ENCODE measurements around the gene UGT1A8. TPM values are rescaled to one million over a fixed set of nuclear protein-coding genes. Genes with fewer than 3 reads are reported as not detected.
"Not testable (repeated sequence)": the region's sequence is repeated elsewhere in the genome, so short reads cannot be mapped to it uniquely, and the experiment has no call there.

The UGT1A8 gene
- total RNA-seq: not detected
- polyA plus RNA-seq: not detected
- long read RNA-seq, donor 1: 0 reads
- long read RNA-seq, donor 2: 0 reads

DNA sequence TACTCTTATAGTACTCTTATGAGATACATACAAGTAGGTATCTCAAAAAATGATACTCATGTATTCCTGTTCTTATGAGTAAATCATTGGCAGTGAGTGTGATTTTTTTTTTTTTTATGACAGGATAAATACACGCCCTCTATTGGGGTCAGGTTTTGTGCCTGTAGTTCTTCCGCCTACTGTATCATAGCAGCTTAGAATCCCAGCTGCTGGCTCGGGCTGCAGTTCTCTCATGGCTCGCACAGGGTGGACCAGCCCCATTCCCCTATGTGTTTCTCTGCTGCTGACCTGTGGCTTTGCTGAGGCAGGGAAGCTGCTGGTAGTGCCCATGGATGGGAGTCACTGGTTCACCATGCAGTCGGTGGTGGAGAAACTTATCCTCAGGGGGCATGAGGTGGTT is at the start of gene UGT1A8:
Gene UGT1A8 (plus strand): TSS at position 158 of the 400 bp plus-strand sequence. CDS start 75 bp downstream, at position 233.
- H3K27me3 ChIP-seq (ENCODE audit: insufficient read depth in 3 of 3, low read length in 2 of 3); H3K27ac ChIP-seq; H3K9me3 ChIP-seq; H3K4me3 ChIP-seq; DNase-seq; H3K36me3 ChIP-seq (ENCODE audit: insufficient read depth in 1 of 2, low read depth in 1 of 2); H3K4me1 ChIP-seq; ATAC-seq; intact Hi-C loops (cut with DNase I): not testable (repeated sequence)
- WGBS, 3 donors: 57 to 62% (median 61%) methylated on average over 5 of the region's 5 CpGs

DNA sequence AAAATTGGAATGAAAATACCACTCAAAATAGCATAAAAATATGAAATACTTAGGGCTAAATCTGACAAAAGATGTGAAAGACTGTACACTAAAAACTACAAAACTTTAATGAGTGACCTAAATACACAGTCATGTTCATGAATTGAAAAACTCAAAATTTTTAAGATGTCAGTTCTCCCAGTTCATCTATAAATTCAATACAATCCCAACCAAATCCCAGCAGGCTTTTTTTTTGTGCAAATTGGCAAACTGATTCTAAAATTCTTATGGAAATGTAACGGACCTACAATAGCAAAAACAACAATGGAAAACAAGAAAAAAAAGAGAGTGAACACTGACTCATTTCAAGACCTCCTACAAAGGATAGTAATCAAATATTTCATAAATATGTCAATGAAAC is 46.4 kb upstream of the UGT1A8 start:
- H3K4me1 ChIP-seq: no peaks in the 10 kb centered on the region
- H3K27me3 ChIP-seq (ENCODE audit: insufficient read depth in 3 of 3, low read length in 2 of 3): no peaks in the 10 kb centered on the region
- no peak overlapping the region for H3K4me3 ChIP-seq
- no peak overlapping the region for H3K27ac ChIP-seq
- ATAC-seq (no peak), DNase-seq (no peak)
- intact Hi-C loops (cut with DNase I): no loop called here
- H3K9me3 ChIP-seq: no peaks in the 10 kb centered on the region
- no peaks in the 10 kb centered on the region for H3K36me3 ChIP-seq (ENCODE audit: insufficient read depth in 1 of 2, low read depth in 1 of 2)
- 13 to 20% (median 16%) methylated on average over 1 of the region's 1 CpG for WGBS, 3 donors
- TF ChIP-seq, protein P1, sequence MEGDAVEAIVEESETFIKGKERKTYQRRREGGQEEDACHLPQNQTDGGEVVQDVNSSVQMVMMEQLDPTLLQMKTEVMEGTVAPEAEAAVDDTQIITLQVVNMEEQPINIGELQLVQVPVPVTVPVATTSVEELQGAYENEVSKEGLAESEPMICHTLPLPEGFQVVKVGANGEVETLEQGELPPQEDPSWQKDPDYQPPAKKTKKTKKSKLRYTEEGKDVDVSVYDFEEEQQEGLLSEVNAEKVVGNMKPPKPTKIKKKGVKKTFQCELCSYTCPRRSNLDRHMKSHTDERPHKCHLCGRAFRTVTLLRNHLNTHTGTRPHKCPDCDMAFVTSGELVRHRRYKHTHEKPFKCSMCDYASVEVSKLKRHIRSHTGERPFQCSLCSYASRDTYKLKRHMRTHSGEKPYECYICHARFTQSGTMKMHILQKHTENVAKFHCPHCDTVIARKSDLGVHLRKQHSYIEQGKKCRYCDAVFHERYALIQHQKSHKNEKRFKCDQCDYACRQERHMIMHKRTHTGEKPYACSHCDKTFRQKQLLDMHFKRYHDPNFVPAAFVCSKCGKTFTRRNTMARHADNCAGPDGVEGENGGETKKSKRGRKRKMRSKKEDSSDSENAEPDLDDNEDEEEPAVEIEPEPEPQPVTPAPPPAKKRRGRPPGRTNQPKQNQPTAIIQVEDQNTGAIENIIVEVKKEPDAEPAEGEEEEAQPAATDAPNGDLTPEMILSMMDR (IDR thresholded peaks at IDR 0.05): no peak

DNA sequence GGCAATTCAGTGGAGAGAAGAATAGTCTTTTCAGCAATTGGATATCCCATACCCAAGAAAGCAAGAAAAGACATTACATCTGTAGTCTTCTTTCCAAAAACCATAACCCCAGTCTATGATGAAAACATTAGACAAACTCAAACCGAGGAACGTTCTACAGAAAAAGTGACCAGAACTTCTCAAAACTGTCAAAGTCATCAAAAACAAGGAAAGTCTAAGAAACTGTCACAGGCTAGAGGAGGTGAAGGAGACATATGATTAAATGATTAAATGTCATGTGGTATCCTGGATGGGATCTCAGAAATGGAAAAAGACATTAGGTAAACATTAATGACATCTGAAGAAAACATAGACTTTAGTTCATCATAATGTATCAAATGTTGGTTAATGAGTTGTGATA is 46.0 kb upstream of the UGT1A8 start:
- DNase-seq (no peak), ATAC-seq (no peak)
- H3K9me3 ChIP-seq: no peaks in the 10 kb centered on the region
- no peaks in the 10 kb centered on the region for H3K36me3 ChIP-seq (ENCODE audit: insufficient read depth in 1 of 2, low read depth in 1 of 2)
- 70 to 82% (median 81%) methylated on average over 2 of the region's 2 CpGs for WGBS, 3 donors
- TF ChIP-seq, protein P1 (IDR thresholded peaks at IDR 0.05): no peak
- H3K27me3 ChIP-seq (ENCODE audit: insufficient read depth in 3 of 3, low read length in 2 of 3): no peaks in the 10 kb centered on the region
- intact Hi-C loops (cut with DNase I): no loop called here
- H3K27ac ChIP-seq: no peak overlapping the region
- no peaks in the 10 kb centered on the region for H3K4me1 ChIP-seq
- no peak overlapping the region for H3K4me3 ChIP-seq

DNA sequence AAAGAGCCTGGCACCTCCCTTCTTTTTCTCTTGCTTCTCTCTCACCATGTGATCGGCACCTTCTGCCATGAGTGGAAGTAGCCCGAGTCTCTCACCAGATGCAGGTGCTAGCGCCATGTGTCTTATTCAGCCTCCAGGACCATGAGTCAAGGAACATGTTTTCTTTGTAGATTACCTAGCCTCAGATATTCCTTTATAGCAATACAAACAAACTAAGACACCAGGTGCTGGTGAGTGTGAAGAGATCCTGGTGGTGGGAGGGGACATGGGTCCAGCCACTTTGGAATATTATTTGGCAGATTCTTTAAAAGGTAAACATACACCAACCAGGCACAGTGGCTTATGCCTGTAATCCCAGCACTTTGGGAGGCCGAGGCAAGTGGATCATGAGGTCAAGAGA is 45.0 kb upstream of the UGT1A8 start:
- intact Hi-C loops (cut with DNase I): no loop called here
- TF ChIP-seq, protein P1 (IDR thresholded peaks at IDR 0.05): no peak
- 80 to 84% (median 82%) methylated on average over 4 of the region's 4 CpGs for WGBS, 3 donors
- H3K27ac ChIP-seq: no peak overlapping the region
- no peaks in the 10 kb centered on the region for H3K9me3 ChIP-seq
- DNase-seq (no peak), ATAC-seq (no peak)
- no peaks in the 10 kb centered on the region for H3K36me3 ChIP-seq (ENCODE audit: insufficient read depth in 1 of 2, low read depth in 1 of 2)
- no peak overlapping the region for H3K4me3 ChIP-seq
- no peaks in the 10 kb centered on the region for H3K27me3 ChIP-seq (ENCODE audit: insufficient read depth in 3 of 3, low read length in 2 of 3)
- H3K4me1 ChIP-seq: no peaks in the 10 kb centered on the region

DNA sequence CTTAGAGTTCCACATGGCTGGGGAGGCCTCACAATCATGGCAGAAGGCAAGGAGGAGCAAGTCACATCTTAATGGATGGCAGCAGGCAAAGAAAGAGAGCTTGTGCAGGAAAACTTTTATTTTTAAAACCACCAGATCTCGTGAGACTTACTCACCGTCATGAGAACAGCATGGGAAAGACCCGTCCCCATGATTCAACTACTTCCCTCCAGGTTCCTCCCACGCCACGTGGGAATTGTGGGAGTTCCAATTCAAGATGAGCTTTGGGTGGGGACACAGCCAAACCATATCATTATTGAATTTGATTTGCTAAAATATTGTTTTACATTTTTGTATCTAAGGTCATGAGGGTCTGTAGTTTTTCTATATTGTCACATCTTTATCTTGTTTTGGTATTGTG is 40.1 kb upstream of the UGT1A8 start:
- H3K27ac ChIP-seq; DNase-seq; H3K27me3 ChIP-seq (ENCODE audit: insufficient read depth in 3 of 3, low read length in 2 of 3); H3K9me3 ChIP-seq; H3K4me3 ChIP-seq; H3K4me1 ChIP-seq; intact Hi-C loops (cut with DNase I); ATAC-seq; H3K36me3 ChIP-seq (ENCODE audit: insufficient read depth in 1 of 2, low read depth in 1 of 2): not testable (repeated sequence)
- 54 to 67% (median 63%) methylated on average over 5 of the region's 5 CpGs for WGBS, 3 donors

DNA sequence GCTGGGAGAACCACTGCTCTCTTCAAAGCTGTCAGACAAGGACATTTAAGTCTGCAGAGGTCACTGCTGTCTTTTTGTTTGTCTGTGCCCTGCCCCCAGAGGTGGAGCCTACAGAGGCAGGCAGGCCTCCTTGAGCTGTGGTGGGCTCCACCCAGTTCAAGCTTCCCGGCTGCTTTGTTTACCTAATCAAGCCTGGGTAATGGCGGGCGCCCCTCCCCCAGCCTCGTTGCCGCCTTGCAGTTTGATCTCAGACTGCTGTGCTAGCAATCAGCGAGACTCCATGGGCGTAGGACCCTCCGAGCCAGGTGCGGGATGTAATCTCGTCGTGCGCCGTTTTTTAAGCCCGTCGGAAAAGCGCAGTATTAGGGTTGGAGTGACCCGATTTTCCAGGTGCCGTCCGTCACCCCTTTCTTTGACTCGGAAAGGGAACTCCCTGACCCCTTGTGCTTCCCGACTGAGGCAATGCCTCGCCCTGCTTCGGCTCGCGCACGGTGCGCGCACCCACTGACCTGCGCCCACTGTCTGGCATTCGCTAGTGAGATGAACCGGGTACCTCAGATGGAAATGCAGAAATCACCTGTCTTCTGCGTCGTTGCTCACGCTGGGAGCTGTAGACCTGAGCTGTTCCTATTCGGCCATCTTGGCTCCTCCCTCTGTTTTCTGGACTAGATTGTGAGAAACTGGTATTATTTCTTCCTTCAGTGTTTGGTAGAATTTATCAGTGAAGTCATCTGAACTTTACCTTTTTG is 34.0 kb upstream of the UGT1A8 start:
- H3K9me3 ChIP-seq; H3K4me3 ChIP-seq; H3K36me3 ChIP-seq (ENCODE audit: insufficient read depth in 1 of 2, low read depth in 1 of 2); H3K27me3 ChIP-seq (ENCODE audit: insufficient read depth in 3 of 3, low read length in 2 of 3); ATAC-seq; intact Hi-C loops (cut with DNase I); H3K4me1 ChIP-seq; DNase-seq; H3K27ac ChIP-seq: not testable (repeated sequence)
- WGBS, 3 donors: 77 to 87% (median 77%) methylated on average over 28 to 35 of the region's 35 CpGs
